Esophagus mucosa (tissue), 1 donor: ENCODE data around the gene HS3ST6. TPM values are rescaled to one million over a fixed set of nuclear protein-coding genes. Genes with fewer than 3 reads are reported as not detected.
"Not testable (repeated sequence)": the region's sequence is repeated elsewhere in the genome, so short reads cannot be mapped to it uniquely, and the experiment has no call there.

Experiments
- ATAC-seq: fragments of 200-7000 bp; cut with Tn5 transposase; one replicate; pipeline ENCODE4 v1.9.1; 2020
- total RNA-seq: library from RNA; stranded (reverse); gene quantifications from one replicate; pipeline ENCODE4 v1.2.4, GENCODE V29; 2023
- donor health status: DM: yes; HTN: yes; CAD: no.

HS3ST6 gene
- total RNA-seq, 1 donor from 2014 or later: 1.4 TPM

DNA sequence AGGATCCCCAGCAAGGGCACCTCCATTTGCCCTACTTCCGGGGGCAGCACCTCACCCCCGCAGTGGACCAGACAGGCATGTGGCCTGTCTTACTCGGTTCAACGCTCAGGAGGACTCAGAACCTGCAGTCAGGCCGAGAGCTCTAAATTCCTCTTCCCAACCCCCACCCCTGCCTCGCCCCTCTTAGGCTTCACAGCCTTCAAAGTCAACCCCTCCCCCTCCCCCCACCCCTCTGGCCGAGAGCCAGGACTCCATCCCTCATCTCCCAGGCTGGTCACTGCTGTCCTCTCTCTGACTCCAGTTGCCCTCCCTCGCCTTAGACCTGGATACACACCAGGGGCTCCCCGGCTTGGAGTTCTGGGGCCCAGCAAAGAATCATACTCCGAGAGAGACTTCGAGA is 8.1 kb upstream of the HS3ST6 start:
- no peak for ATAC-seq

DNA sequence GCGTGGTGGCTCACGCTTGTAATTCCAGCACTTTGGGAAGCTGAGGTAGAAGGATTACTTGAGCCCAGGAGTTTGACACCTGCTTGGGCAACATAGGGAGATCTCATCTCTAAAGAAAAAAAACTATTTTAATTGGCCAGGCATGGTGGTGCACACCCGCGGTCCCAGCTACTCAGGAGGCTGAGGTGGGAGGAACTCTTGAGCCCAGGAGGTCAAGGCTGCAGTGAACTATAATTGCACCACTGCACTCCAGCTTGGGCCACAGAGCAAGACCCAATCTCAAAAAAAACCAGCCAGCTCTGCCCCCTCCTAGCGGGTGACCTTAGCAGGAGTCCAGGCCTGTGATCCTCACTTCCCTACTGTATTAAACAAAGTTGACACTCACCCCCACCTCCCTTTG is 5.9 kb upstream of the HS3ST6 start:
- ATAC-seq: no peak

DNA sequence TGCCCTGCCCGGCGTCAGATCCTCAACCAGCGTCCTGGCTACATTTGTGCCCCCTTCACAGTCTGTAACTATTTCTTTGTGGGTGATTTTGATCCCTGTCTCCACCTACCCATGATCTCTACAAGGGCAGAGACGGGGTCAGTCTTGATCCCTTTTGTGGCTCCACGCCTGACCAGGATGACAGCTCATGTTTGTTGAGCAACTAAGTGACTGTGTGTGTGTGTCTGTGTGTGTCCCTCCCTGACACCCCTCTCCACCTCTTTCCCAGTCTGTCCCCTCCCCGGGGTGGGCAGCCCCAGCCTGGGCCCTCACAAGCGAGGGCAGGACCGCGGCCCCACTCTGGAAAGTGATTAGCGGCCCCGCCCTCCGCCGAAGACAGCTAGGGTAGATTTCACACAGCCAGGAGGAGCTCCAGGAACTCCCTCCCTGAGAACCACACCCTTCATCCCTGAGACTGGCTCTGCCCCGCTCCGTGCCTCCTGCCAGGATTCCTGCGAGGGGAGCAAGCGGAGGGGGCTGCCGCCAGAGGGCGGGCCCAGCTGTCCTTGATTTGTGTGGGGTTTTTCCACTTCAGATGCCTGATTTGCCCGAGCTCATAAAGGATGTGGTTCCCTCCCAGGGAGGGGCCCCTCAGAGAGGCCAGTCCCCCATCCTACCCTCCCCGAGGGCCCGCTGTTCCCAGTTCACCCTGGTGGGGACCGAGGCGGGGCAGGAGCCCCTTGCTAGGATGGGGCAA is 5.3 kb upstream of the HS3ST6 start:
- ATAC-seq: peak; percentile 65

DNA sequence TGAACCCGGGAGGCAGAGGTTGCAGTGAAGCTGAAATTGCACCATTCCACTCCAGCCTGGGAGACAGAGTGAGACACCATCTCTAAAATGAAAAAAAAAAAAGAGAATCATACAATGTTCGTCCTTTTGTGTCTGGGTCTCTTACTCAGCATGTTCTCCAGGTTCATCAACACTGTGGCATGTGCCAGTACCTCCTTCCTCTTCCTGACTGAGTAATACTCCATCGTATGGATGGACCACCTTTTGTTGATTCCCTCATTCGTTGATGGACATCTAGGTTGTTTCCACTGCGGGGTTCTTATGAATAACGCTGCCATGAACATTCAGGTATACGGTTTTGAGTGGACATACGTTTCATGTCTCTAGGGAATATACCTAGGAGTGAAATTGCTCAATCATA is 4.1 kb upstream of the HS3ST6 start:
- no peak for ATAC-seq

DNA sequence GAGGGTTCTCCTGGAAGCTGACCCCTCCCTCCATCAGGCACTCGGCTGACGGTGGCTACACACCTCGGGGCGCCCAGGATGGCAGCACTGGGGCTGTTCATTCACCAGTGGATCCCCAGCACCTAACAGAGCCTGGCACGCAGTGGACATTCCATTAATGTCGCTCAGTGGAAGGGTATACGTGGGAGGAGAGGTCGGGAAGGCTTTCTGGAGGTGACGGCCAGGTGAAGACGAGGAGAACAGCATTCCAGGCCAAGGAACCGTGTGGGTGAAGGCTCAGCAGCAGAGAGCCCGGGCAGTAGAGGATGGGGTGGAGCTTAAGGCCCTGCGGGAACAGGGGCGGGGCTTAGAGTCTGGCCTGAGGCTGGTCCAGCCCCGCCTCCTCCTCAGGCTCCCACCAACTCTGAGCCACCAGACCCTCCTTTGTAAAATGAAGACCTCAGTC is 2.5 kb upstream of the HS3ST6 start:
- ATAC-seq: no peak

DNA sequence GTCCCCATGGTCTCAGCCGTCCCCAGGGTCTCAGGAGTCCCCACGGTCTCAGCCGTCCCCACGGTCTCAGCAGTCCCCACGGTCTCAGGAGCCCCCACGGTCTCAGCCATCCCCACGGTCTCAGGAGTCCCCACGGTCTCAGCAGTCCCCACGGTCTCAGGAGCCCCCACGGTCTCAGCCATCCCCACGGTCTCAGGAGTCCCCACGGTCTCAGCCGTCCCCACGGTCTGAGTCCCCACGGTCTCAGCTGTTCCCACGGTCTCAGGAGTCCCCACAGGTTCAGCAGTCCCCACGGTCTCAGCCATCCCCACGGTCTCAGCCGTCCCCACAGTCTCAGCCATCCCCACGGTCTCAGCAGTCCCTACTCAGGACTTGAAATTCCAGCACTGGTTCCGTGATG is 1.9 kb upstream of the HS3ST6 start:
- ATAC-seq: not testable (repeated sequence)

DNA sequence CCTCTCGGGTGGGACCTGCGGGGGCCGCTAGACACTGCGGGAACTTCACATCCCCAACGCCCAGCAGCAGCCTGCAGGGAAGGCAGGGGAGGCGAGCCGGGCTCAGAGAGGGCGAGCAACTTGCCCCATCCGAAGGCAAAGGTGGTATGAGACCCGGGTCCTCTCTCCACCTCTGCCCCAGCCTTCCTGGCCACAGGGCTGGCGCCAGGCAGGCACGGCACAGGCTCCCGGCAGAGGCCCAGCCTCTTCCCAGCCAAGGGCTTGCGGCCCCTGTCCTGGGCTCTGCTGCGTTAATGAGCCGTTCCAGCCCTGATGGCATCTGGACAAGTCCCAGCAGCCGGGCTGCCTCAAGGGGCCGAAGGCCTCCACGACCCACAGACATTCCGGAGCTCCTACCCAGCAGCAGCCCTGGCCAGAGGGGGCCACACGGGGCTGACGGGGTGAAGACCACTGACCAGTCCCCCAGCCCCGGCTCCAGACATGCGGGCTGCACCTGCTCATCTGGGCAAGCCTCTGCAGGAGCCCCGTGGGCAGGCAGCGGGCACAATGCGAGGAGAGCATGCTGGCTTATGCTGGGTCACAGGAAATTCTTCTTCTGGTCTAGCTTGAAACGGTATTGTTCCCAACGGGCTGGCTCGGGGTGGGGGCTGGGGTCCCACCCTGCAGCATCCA is 1.2 kb upstream of the HS3ST6 start:
- ATAC-seq: no peak

DNA sequence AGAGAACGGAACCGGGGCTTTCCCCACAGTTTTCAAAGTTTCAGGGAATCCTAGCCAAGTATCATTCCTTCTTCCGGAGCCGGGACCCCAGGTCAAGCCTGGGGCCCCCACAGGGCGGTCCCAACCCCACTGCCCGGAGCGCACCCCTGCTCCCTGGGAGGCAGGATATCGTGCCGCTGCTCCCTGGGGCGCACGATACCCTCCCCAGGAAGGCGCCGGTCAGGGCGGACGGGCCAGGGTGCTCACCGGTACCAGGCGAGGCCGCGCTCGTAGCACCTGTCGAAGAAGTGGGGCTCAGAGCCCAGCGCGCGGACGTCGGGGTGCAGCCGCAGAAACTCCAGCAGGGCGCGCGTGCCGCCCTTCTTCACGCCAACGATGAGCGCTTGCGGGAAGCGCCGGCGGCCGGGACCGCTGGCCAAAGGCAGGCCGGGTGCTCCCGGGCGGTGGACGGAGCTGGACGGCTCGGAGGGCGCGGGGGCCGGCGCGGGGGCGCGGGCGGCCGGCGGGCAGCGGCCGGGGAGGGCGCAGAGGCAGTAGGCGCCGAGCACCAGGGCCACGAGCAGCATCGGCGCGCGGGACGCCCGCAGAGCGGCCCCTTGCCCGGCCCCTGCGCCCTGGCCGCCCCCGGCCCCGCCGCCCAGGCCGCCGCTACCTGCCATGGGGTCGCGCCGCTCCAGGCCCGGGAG is 407 bp downstream of the HS3ST6 start:
- no peak for ATAC-seq

DNA sequence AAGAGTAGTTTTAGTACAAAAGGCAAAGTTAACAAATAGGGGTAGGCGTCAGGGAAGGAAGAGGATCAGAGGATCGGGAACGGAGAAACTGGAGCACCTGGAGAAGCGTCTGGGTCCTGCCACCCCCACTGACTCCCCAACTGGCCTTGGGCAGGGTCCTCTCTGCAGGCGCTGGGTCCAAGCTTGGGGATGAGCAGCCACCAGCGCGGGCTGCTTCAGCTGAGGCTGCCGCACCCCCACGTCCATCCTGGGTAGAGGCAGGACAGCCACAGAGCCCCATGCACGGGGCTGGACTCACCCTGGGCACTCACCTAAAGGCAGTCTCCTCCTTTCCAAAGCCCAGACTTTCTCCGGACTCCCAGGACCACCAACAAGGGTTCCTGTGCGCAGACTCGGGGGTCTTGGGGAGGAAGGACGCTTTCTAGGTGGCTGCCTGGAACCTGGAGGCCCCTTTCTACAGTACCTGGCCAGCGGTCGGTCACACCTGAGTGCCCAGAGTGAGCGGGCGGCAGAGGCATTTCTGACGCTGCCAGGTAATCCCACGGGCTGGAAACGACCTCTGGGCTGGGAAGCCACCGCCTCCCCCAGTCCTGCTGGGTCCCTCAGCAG is 1.1 kb downstream of the HS3ST6 start:
- no peak for ATAC-seq

DNA sequence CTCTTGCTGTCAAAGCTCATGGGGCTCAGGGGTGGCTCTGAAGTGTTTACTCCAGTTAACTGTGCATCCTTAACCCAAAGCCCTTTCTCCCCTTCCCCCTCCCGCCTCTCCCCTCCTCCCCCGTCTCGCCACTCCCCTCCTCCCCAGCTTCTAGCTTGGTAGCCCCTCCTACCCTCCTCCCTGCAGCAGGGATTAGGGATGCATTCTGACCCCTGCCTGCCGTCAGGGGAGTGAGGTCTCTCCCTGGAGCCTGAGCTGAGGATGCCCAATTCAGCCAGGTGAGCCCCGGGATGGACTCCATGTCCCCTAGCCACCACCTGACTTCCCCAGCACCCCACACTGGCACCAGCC is 1.6 kb downstream of the HS3ST6 start:
- ATAC-seq: no peak

DNA sequence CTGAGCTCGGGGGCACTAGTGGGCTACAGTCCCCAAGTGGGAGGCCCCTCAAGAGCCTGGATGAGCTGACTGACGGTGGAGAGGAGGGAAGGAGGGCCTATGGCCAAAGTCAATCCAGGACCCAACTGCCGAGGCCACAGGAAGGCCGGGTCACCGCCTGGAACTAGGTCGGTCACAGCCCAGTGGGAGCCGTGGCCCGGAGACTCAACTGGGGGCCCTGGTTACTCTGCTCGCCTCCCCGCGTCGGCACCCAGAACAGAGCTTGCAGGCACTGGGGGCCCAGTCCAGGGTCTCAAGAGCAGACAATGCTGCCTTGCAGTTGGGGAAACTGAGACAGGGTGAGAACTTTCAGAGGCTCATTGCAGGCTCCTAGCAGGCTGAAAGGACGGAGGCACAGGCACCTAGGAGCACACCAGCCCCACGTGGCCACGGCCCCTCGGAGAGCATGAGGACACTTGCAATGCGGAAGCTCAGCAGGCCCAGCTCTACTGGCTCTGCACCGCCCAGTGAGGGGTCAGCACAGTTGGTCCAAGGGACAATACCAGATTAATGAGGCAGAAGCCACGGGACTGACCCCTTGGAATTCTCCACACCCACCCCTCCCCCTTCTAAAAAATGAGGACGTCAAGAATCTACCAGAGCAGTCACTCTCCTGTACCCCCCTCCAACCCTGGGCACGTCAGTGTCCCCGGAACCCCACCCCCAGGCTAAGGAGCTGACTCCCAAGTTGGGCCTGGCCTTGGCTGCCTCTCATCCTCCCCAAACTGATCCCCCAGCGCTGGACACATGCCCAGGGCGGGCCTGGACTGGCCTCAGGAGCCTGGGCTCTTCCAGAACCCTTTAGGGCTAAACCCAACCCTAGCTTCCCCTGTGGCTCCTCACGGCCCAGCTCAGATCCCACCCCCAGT is 2.2 kb downstream of the HS3ST6 start:
- no peak for ATAC-seq

DNA sequence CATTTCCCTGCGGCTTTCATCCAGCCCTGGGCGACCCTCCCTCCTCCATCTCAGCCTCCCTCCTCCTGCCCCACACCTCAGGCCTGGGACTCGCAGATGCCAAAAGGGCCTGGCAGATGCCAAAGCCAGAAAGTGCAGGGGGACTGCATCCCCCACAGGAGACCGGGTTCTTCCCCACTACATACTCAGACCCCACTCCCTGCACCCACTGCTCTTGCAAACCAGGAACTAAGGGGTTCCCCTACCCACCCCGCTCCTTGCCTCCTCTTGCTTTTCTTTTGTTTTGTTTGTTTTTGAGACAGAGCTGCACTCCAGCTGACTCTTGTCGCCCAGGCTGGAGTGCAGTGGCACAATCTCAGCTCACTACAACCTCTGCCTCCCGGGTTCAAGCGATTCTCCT is 3.2 kb downstream of the HS3ST6 start:
- no peak for ATAC-seq

DNA sequence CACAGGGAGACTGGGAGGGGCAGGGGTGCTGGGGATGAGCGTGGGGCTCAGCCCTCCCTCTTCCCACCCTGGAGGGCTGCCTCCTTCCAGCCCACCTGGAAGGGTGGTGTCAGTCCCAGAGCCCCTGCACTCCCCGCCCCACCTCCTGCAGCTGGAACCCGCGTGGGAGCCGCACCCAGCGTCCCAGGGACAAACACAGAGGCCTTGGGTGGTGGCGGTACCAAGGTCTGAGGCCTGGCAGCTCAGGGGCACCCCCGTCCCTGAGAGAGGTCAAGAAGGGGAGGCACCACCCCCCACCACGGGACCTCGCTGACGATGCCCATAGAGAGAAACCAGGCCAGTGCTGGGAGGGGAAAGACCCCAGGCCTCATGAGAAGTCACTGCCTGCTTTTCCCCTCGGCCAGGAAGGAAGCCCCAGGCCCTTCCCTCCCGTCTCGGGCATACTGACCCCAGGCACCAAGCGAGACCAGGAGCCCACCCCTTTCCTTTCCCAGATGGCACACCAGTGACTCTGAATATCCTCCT is 4.1 kb downstream of the HS3ST6 start:
- ATAC-seq: no peak

DNA sequence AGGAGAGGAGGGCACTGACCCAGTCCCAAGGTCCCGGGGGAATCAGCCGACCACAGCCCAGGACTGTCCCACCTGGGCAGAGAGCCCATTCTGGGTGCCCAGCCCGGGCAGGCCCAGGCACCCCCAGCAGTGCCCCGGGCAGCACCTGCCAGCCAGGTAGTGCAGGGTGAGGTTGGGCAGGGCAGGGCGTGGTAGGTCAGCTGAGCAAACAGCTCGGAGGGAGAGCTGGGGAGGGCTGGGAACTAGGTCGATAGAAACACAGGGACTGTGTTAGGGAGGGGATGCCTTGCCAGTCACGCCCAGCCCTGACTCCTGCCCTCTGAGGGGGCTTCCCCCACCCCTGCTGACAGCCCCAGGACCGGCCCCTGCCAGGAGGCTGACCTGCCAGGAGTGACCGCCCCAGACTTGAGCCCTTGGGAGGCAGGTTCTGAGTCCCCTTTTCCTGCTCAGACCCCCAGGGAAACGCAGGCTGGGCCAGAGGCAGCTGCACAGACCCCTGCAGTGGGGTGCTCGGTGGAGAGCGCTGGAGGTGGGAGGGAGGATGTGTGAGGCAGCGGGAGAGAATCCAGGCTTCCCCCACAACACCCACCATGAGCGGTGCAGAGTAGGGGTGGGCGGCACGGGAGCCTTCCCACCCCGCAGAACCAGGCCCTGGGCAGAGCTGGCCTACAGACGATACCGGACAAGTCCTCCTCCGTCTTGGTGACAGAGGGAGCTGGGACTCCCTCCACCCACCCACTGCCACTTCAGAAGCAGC is 4.7 kb downstream of the HS3ST6 start:
- peak; percentile 92 for ATAC-seq

DNA sequence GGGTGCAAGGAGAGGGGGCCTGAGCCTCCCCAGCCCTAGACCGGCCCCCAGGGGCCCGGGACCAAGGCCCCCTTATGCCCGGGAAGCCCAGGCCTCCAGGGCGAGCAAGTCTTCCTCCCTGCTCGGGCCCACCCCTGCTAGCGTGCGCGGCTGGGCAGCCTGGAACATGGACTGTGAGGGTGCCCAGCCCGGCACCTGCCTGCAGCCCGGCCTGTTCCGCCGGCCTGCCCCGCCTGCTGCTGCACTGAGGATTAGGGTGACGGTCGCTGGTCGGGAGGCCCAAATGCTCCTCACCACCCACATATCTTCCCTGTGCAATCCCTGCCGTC is 6.0 kb downstream of the HS3ST6 start:
- no peak for ATAC-seq

DNA sequence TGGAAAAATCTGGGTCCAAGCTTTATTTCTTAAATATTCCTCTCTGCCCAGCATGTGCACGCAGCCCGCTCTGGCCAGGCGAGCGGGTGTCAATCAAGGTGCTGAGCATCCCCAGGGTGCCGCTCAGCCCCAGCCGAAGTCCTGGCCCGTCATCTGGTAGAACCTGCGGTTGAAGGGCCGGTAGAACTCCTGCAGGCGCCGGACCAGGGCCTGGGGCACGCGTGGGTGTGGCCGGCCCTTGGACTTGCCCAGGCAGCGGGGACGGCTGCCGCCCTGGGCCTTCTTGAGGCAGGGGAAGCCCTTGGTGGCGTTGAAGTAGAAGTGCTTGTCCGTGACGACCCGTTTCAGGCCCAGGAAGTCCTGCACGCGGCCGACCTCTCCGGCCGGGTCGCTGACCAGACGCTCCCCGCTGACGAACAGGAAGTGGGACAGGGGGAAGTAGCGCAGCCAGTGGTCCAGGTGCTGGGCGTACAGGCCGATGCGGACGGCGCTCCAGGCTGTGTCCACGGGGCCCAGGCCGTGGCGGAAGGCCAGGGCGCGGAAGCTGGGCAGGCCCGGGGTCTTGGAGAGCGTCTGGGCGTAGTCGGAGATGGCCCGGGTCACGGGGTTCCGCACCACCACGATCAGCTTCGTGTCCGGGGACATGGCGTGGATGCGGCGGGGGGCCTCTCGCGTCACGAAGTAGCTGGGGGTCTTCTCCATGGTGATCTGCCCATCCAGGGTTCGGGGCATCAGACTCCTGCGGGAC is 6.6 kb downstream of the HS3ST6 start:
- no peak for ATAC-seq

DNA sequence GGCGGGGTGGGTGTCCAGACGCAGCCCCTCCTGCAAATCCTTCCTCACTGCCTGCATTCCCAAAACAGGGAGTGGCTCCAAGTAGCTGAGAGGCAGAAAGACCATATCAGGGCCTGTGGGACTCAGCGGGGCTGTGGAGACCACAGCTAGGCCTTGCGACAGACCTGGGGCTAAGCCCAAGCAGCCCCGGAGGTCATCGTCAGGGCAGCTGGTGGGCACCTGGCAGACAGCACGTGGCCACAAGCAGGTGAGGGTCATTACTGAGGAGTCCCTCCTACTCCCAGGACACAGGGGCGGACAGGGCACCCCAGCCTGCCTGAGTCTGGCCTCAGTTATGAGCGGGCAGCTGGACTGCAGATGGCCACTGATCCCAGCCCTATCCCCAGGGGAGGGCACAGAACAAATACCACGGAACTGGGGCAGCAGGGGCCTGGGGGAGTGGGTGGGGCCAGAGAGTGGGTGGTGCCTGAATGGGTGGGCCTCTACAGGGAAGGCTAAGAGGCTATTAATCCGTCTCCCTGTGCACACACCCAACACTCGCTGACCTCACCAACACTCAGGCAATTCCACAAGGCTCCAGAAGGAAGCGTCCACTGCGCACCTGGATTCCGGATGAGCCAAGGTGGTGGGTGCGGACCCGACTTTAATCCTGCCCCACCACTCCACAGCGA is 8.5 kb downstream of the HS3ST6 start:
- ATAC-seq: no peak

DNA sequence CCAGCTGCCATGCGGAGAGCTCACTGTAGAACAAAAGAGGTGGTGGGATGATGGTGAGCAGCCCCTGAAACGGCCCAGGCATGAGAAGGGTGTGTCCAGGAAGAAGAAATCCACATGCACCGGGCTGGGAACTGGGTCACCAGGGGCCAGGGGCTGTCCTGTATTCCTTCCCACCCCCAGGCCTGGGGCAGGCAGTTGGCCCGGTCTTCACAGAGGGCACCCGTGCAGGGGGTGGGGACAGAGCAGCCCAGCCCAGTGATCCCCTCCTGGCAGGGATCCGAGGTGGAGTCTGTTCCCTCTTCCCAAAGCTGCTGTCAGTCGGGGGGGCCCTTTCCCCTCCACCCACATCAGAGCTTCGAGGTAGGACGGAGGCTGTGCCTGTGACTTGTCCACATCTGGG is 9.2 kb downstream of the HS3ST6 start:
- no peak for ATAC-seq

DNA sequence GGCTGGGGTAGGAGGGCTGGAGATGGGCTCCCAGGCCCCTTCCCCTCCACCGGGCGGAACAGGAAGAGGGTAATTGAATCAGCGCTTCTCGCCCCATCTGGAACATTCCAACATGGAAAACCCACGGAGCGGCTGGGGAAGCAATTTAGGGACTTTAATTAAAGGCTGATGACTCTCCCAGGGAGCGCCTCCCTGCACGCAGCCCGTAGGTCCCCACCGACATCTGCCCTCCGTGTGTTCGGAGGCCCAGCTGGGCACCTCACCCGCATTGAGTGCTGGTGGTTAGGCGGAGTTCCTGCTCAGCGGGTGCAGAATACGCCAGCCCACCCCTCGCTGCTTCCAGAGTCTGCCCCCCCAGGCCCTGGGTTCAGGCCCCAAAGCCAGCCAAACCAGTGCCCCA is 10.0 kb downstream of the HS3ST6 start:
- ATAC-seq: no peak

DNA sequence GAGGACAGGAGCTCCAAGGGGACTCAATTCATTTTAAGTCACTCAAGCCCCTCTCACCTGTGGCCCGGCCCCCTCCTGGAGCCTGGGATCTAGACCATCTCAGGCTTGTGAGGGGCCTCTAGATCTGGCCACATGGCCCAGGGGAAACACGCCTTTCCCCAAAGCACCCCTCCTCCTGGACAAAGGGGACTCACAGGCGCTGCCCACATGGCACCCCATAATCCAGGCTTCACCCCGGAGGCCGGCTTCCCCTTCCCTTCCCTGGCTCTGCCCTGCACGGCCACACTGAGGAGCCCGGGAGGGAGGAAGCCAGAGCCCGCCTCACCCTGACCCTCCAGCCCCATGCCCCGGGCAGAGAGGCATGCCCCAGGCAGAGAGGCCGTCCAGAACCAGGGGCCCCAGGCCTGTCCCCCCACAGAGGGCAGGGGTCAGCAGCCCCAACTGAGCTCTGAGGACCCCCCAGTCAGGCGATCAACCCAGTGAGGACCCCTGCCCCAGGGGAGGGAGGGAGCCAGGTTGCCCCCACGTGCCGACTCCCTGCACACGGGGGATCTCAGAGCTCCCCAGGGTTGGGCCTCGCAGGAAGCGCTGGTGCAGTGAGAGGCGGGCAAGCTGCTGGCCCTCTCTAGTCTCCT is 10.9 kb downstream of the HS3ST6 start:
- ATAC-seq: no peak
